Activated CD4-positive, alpha-beta T cell treated with anti-CD3 and anti-CD28 coated beads for 4 hours (primary cell): ENCODE results near the gene SH3BP4.

Source experiments
- DNase-seq, 2 donors: peaks; one replicate each; pipeline ENCODE4 v3.0.0-alpha.2; 2020

Gene SH3BP4

GRCh38 chr2:235066490-235066889 is 114.7 kb downstream of the SH3BP4 start:
- no peak for DNase-seq

GRCh38 chr2:235066895-235067294 is 115.1 kb downstream of the SH3BP4 start:
- DNase-seq: no peak

GRCh38 chr2:235068701-235069100 is 116.9 kb downstream of the SH3BP4 start:
- no peak for DNase-seq

GRCh38 chr2:235070063-235070706 is 118.4 kb downstream of the SH3BP4 start:
- no peak for DNase-seq

- no peak for DNase-seq
These were observed 122.1 kb downstream of the SH3BP4 start for GRCh38 chr2:235073868-235074413.

GRCh38 chr2:235077046-235077445 is 125.2 kb downstream of the SH3BP4 start:
- DNase-seq: no peak

GRCh38 chr2:235078182-235078581 is 126.4 kb downstream of the SH3BP4 start:
- no peak for DNase-seq

- DNase-seq: no peak
These were observed 127.2 kb downstream of the SH3BP4 start for GRCh38 chr2:235078914-235079472.

GRCh38 chr2:235080101-235080500 is 128.3 kb downstream of the SH3BP4 start:
- DNase-seq: no peak

GRCh38 chr2:235082578-235083338 is 130.9 kb downstream of the SH3BP4 start:
- DNase-seq: no peak

- DNase-seq: no peak
These were observed 132.0 kb downstream of the SH3BP4 start for GRCh38 chr2:235083822-235084221.

GRCh38 chr2:235084424-235084823 is 132.6 kb downstream of the SH3BP4 start:
- no peak for DNase-seq

GRCh38 chr2:235085476-235085875 is 133.7 kb downstream of the SH3BP4 start:
- DNase-seq: no peak

- DNase-seq: no peak
These were observed 134.8 kb downstream of the SH3BP4 start for GRCh38 chr2:235086481-235087184.

GRCh38 chr2:235087832-235088495 is 136.1 kb downstream of the SH3BP4 start:
- DNase-seq: no peak

GRCh38 chr2:235088496-235088921 is 136.7 kb downstream of the SH3BP4 start:
- no peak for DNase-seq

GRCh38 chr2:235091421-235091820 is 139.6 kb downstream of the SH3BP4 start:
- DNase-seq: no peak

- no peak for DNase-seq
These were observed 140.2 kb downstream of the SH3BP4 start for GRCh38 chr2:235091983-235092382.

GRCh38 chr2:235092433-235093223 is 140.8 kb downstream of the SH3BP4 start:
- no peak for DNase-seq

GRCh38 chr2:235094457-235094856 is 142.6 kb downstream of the SH3BP4 start:
- DNase-seq: no peak

- no peak for DNase-seq
These were observed 143.8 kb downstream of the SH3BP4 start for GRCh38 chr2:235095569-235095968.

GRCh38 chr2:235096447-235096846 is 144.6 kb downstream of the SH3BP4 start:
- DNase-seq: no peak
